ENCODE measurements around the gene ARFGAP1. TPM values are rescaled to one million over a fixed set of nuclear protein-coding genes. Genes with fewer than 3 reads are reported as not detected.

The ARFGAP1 gene
- total and polyA plus RNA-seq, 5 donors from 2014 or later, result 17.9 to 123 (median 21.0) TPM

GRCh38 chr20:63315240-63315689 is 42.7 kb downstream of the ARFGAP1 start:
- Histone ChIP-seq H3K36me3 (ENCODE audit: control insufficient read depth, insufficient read depth, low read length) (no peaks in the 10 kb centered on the region), H3K4me3 (ENCODE audit: low read depth, low read length) (no peak overlapping the region), H3K4me1 (ENCODE audit: control insufficient read depth, insufficient read depth, low read length, poor library complexity, severe bottlenecking) (no peaks in the 10 kb centered on the region), H3K27ac (ENCODE audit: insufficient read depth, low read length, poor library complexity, severe bottlenecking) (no peak overlapping the region), H3K27me3 (ENCODE audit: control insufficient read depth, insufficient read depth, low read length) (no peaks in the 10 kb centered on the region), H3K9me3 (ENCODE audit: control insufficient read depth in 2 of 2, low read length in 2 of 2) (no peaks in the 10 kb centered on the region)
- Mint-ChIP-seq H3K36me3 (no peaks in the 10 kb centered on the region), H3K4me3 (no peak overlapping the region), H3K27me3 (no peaks in the 10 kb centered on the region), H3K4me1 (no peaks in the 10 kb centered on the region), H3K27ac (no peak overlapping the region), H3K9me3 (no peaks in the 10 kb centered on the region)
- DNase-seq, result no peak
- ATAC-seq (ENCODE audit: low read depth in 2 of 2), result no peak

- Mint-ChIP-seq H3K4me3 (no peak overlapping the region), H3K36me3 (no peaks in the 10 kb centered on the region), H3K27ac (no peak overlapping the region), H3K4me1 (no peaks in the 10 kb centered on the region), H3K9me3 (no peaks in the 10 kb centered on the region), H3K27me3 (no peaks in the 10 kb centered on the region)
- Histone ChIP-seq H3K9me3 (ENCODE audit: control insufficient read depth in 2 of 2, low read length in 2 of 2) (no peaks in the 10 kb centered on the region), H3K4me1 (ENCODE audit: control insufficient read depth, insufficient read depth, low read length, poor library complexity, severe bottlenecking) (no peaks in the 10 kb centered on the region), H3K36me3 (ENCODE audit: control insufficient read depth, insufficient read depth, low read length) (no peaks in the 10 kb centered on the region), H3K27me3 (ENCODE audit: control insufficient read depth, insufficient read depth, low read length) (no peaks in the 10 kb centered on the region), H3K4me3 (ENCODE audit: low read depth, low read length) (no peak overlapping the region), H3K27ac (ENCODE audit: insufficient read depth, low read length, poor library complexity, severe bottlenecking) (no peak overlapping the region)
- ATAC-seq (ENCODE audit: low read depth in 2 of 2) (no peak), DNase-seq (no peak)
These were observed 43.3 kb downstream of the ARFGAP1 start for GRCh38 chr20:63315731-63316491.

- Mint-ChIP-seq H3K4me1 (no peaks in the 10 kb centered on the region), H3K27ac (no peak overlapping the region), H3K9me3 (no peaks in the 10 kb centered on the region), H3K27me3 (no peaks in the 10 kb centered on the region), H3K36me3 (no peaks in the 10 kb centered on the region), H3K4me3 (no peak overlapping the region)
- no peak for DNase-seq
- Histone ChIP-seq H3K9me3 (ENCODE audit: control insufficient read depth in 2 of 2, low read length in 2 of 2) (no peaks in the 10 kb centered on the region), H3K27me3 (ENCODE audit: control insufficient read depth, insufficient read depth, low read length) (no peaks in the 10 kb centered on the region), H3K4me3 (ENCODE audit: low read depth, low read length) (no peak overlapping the region), H3K27ac (ENCODE audit: insufficient read depth, low read length, poor library complexity, severe bottlenecking) (no peak overlapping the region), H3K4me1 (ENCODE audit: control insufficient read depth, insufficient read depth, low read length, poor library complexity, severe bottlenecking) (no peaks in the 10 kb centered on the region), H3K36me3 (ENCODE audit: control insufficient read depth, insufficient read depth, low read length) (no peaks in the 10 kb centered on the region)
- no peak for ATAC-seq (ENCODE audit: low read depth in 2 of 2)
These were observed 43.9 kb downstream of the ARFGAP1 start for GRCh38 chr20:63316502-63316921.

- Histone ChIP-seq H3K27me3 (ENCODE audit: control insufficient read depth, insufficient read depth, low read length) (no peaks in the 10 kb centered on the region), H3K27ac (ENCODE audit: insufficient read depth, low read length, poor library complexity, severe bottlenecking) (no peak overlapping the region), H3K4me1 (ENCODE audit: control insufficient read depth, insufficient read depth, low read length, poor library complexity, severe bottlenecking) (no peaks in the 10 kb centered on the region), H3K4me3 (ENCODE audit: low read depth, low read length) (no peak overlapping the region), H3K36me3 (ENCODE audit: control insufficient read depth, insufficient read depth, low read length) (no peaks in the 10 kb centered on the region), H3K9me3 (ENCODE audit: control insufficient read depth in 2 of 2, low read length in 2 of 2) (no peaks in the 10 kb centered on the region)
- ATAC-seq (ENCODE audit: low read depth in 2 of 2) (no peak), DNase-seq (no peak)
- H3K27me3 Mint-ChIP-seq, result no peaks in the 10 kb centered on the region
- H3K27ac Mint-ChIP-seq, result no peak overlapping the region
- H3K36me3 Mint-ChIP-seq, result no peaks in the 10 kb centered on the region
- no peaks in the 10 kb centered on the region for H3K4me1 Mint-ChIP-seq
- no peaks in the 10 kb centered on the region for H3K9me3 Mint-ChIP-seq
- H3K4me3 Mint-ChIP-seq, result no peak overlapping the region
These were observed 44.4 kb downstream of the ARFGAP1 start for GRCh38 chr20:63317061-63317460.

GRCh38 chr20:63317601-63318291 is 45.1 kb downstream of the ARFGAP1 start:
- H3K36me3 ChIP-seq (ENCODE audit: control insufficient read depth, insufficient read depth, low read length), result no peaks in the 10 kb centered on the region
- H3K4me3 Mint-ChIP-seq, result no peak overlapping the region
- H3K4me1 ChIP-seq (ENCODE audit: control insufficient read depth, insufficient read depth, low read length, poor library complexity, severe bottlenecking), result no peaks in the 10 kb centered on the region
- no peaks in the 10 kb centered on the region for H3K9me3 ChIP-seq (ENCODE audit: control insufficient read depth in 2 of 2, low read length in 2 of 2)
- H3K27ac Mint-ChIP-seq, result no peak overlapping the region
- DNase-seq, result no peak
- no peaks in the 10 kb centered on the region for H3K4me1 Mint-ChIP-seq
- H3K9me3 Mint-ChIP-seq, result no peaks in the 10 kb centered on the region
- H3K36me3 Mint-ChIP-seq, result no peaks in the 10 kb centered on the region
- no peak overlapping the region for H3K4me3 ChIP-seq (ENCODE audit: low read depth, low read length)
- no peaks in the 10 kb centered on the region for H3K27me3 ChIP-seq (ENCODE audit: control insufficient read depth, insufficient read depth, low read length)
- H3K27me3 Mint-ChIP-seq, result no peaks in the 10 kb centered on the region
- ATAC-seq (ENCODE audit: low read depth in 2 of 2), result no peak
- no peak overlapping the region for H3K27ac ChIP-seq (ENCODE audit: insufficient read depth, low read length, poor library complexity, severe bottlenecking)

GRCh38 chr20:63318391-63319163 is 46.0 kb downstream of the ARFGAP1 start:
- Mint-ChIP-seq H3K27ac (no peak overlapping the region), H3K36me3 (no peaks in the 10 kb centered on the region), H3K27me3 (no peaks in the 10 kb centered on the region), H3K9me3 (no peaks in the 10 kb centered on the region), H3K4me3 (no peak overlapping the region), H3K4me1 (no peaks in the 10 kb centered on the region)
- ATAC-seq (ENCODE audit: low read depth in 2 of 2), result no peak
- no peak overlapping the region for H3K27ac ChIP-seq (ENCODE audit: insufficient read depth, low read length, poor library complexity, severe bottlenecking)
- DNase-seq, result no peak
- no peaks in the 10 kb centered on the region for H3K27me3 ChIP-seq (ENCODE audit: control insufficient read depth, insufficient read depth, low read length)
- no peak overlapping the region for H3K4me3 ChIP-seq (ENCODE audit: low read depth, low read length)
- no peaks in the 10 kb centered on the region for H3K9me3 ChIP-seq (ENCODE audit: control insufficient read depth in 2 of 2, low read length in 2 of 2)
- no peaks in the 10 kb centered on the region for H3K36me3 ChIP-seq (ENCODE audit: control insufficient read depth, insufficient read depth, low read length)
- H3K4me1 ChIP-seq (ENCODE audit: control insufficient read depth, insufficient read depth, low read length, poor library complexity, severe bottlenecking), result no peaks in the 10 kb centered on the region

- Mint-ChIP-seq H3K36me3 (no peaks in the 10 kb centered on the region), H3K9me3 (no peaks in the 10 kb centered on the region), H3K27me3 (no peaks in the 10 kb centered on the region), H3K27ac (no peak overlapping the region), H3K4me1 (no peaks in the 10 kb centered on the region), H3K4me3 (no peak overlapping the region)
- Histone ChIP-seq H3K36me3 (ENCODE audit: control insufficient read depth, insufficient read depth, low read length) (no peaks in the 10 kb centered on the region), H3K27ac (ENCODE audit: insufficient read depth, low read length, poor library complexity, severe bottlenecking) (no peak overlapping the region), H3K9me3 (ENCODE audit: control insufficient read depth in 2 of 2, low read length in 2 of 2) (no peaks in the 10 kb centered on the region), H3K4me3 (ENCODE audit: low read depth, low read length) (no peak overlapping the region), H3K4me1 (ENCODE audit: control insufficient read depth, insufficient read depth, low read length, poor library complexity, severe bottlenecking) (no peaks in the 10 kb centered on the region), H3K27me3 (ENCODE audit: control insufficient read depth, insufficient read depth, low read length) (no peaks in the 10 kb centered on the region)
- ATAC-seq (ENCODE audit: low read depth in 2 of 2) (no peak), DNase-seq (no peak)
These were observed 46.8 kb downstream of the ARFGAP1 start for GRCh38 chr20:63319164-63320040.
